A673 (cell line): ENCODE results near the gene RAB26. TPM values are rescaled to one million over a fixed set of nuclear protein-coding genes. Genes with fewer than 3 reads are reported as not detected.

Source experiments
- microRNA-seq: library from miRNA; unstranded; fragments of <30 nt; microRNA quantifications from one replicate; pipeline ENCODE4 v1.2.0, GENCODE V29; 2021
- total RNA-seq: library from RNA; stranded (reverse); gene quantifications from 2 replicates; pipeline ENCODE4 v1.2.3, GENCODE V29; 2021

Gene RAB26
- total RNA-seq, 1 experiment from 2014 or later, result 0.49 TPM

Small RNA genes lying within 50 kb of the gene (microRNA-seq; reads per million reads assigned to microRNA genes)
- gene MIR3180-5, result not detected
- not detected for gene MIR4516
- not detected for gene MIR6511B1

Other genes with a start within 250 kb of the RAB26 start
- not detected in 2 replicates for gene HS3ST6, start 230.2 kb upstream of the RAB26 start, total RNA-seq
- 17.7 and 23.4 TPM in 2 replicates for gene MSRB1, start 205.4 kb upstream of the RAB26 start, total RNA-seq
- gene RPL3L, start 193.9 kb upstream of the RAB26 start, total RNA-seq, result not detected in 2 replicates
- 178 and 210 TPM in 2 replicates for gene NDUFB10, start 189.1 kb upstream of the RAB26 start, total RNA-seq
- gene RPS2, start 183.8 kb upstream of the RAB26 start, total RNA-seq, result 3,326 and 3,385 TPM in 2 replicates
- gene RNF151, start 181.8 kb upstream of the RAB26 start, total RNA-seq, result not detected in 2 replicates
- gene TBL3, start 176.6 kb upstream of the RAB26 start, total RNA-seq, result 58.4 and 64.1 TPM in 2 replicates
- gene NOXO1, start 167.2 kb upstream of the RAB26 start, total RNA-seq, result 0.90 and 1.2 TPM in 2 replicates
- gene GFER, start 164.4 kb upstream of the RAB26 start, total RNA-seq, result 26.2 and 27.4 TPM in 2 replicates
- gene SYNGR3, start 158.7 kb upstream of the RAB26 start, total RNA-seq, result 1.4 and 2.3 TPM in 2 replicates
- gene ZNF598, start 138.8 kb upstream of the RAB26 start, total RNA-seq, result 68.0 and 75.8 TPM in 2 replicates
- 96.5 and 105 TPM in 2 replicates for gene NPW, start 128.8 kb upstream of the RAB26 start, total RNA-seq
- gene NHERF2, start 121.7 kb upstream of the RAB26 start, total RNA-seq, result 19.5 and 26.4 TPM in 2 replicates
- gene NTHL1, start 100.8 kb upstream of the RAB26 start, total RNA-seq, result 51.6 and 65.4 TPM in 2 replicates
- gene TSC2, start 100.6 kb upstream of the RAB26 start, total RNA-seq, result 125 and 155 TPM in 2 replicates
- 121 and 141 TPM in 2 replicates for gene PKD1, start 12.7 kb upstream of the RAB26 start, total RNA-seq
- 96.7 and 97.4 TPM in 2 replicates for gene TRAF7, start 7.2 kb downstream of the RAB26 start, total RNA-seq
- 1.1 and 3.8 TPM in 2 replicates for gene CASKIN1, start 48.0 kb downstream of the RAB26 start, total RNA-seq
- 58.3 and 58.8 TPM in 2 replicates for gene MLST8, start 56.8 kb downstream of the RAB26 start, total RNA-seq
- 16.0 and 18.6 TPM in 2 replicates for gene BRICD5, start 62.2 kb downstream of the RAB26 start, total RNA-seq
- gene PGP, start 66.2 kb downstream of the RAB26 start, total RNA-seq, result 26.5 TPM in 2 replicates
- 36.0 and 41.6 TPM in 2 replicates for gene E4F1, start 75.0 kb downstream of the RAB26 start, total RNA-seq
- 2.7 and 3.1 TPM in 2 replicates for gene DNASE1L2, start 87.8 kb downstream of the RAB26 start, total RNA-seq
- 55.3 and 83.6 TPM in 2 replicates for gene ECI1, start 103.0 kb downstream of the RAB26 start, total RNA-seq
- gene RNPS1, start 119.5 kb downstream of the RAB26 start, total RNA-seq, result 345 and 365 TPM in 2 replicates
- 9.0 and 13.7 TPM in 2 replicates for gene ABCA3, start 192.1 kb downstream of the RAB26 start, total RNA-seq